Measurements from ENCODE around the gene UAP1. TPM values are rescaled to one million over a fixed set of nuclear protein-coding genes. Genes with fewer than 3 reads are reported as not detected.

Gene UAP1
- total RNA-seq, 1 experiment from 2014 or later, result 39.8 TPM

DNA sequence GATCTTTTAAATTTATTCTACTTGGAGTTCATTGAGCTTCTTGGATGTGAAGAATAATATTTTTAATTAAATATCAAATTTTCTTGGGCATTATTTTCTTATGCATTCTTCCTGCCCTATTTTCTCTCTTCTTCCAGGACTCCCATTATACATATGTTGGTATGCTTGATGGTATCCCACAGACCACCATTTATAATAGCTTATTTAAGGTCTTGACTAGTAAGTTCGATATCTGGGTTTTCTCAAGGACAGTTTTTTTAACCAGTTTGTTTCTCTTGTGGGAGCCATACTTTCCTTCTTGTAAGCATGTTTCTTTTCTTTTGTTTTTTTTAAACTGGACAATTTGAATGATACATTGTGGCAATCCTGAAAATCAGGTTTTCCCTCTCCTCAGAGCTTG is 55.3 kb downstream of the UAP1 start:
- Histone ChIP-seq H4K20me1 (ENCODE audit: insufficient read depth) (no peaks in the 10 kb centered on the region), H3K9me2 (ENCODE audit: insufficient read depth) (no peaks in the 10 kb centered on the region), H3K4me1 (replicated peaks; ENCODE audit: insufficient read depth) (no peaks in the 10 kb centered on the region), H3K79me2 (ENCODE audit: low read depth) (no peaks in the 10 kb centered on the region), H3K4me2 (no peak overlapping the region), H3F3A (ENCODE audit: insufficient read depth, low read depth) (no peaks in the 10 kb centered on the region), H3K36me3 (ENCODE audit: low read depth) (no peaks in the 10 kb centered on the region), H3K4me3 (no peak overlapping the region), H3K27me3 (ENCODE audit: insufficient read depth, low read depth) (no peaks in the 10 kb centered on the region), H3K9me3 (ENCODE audit: insufficient read depth, low read depth) (peaks cover 14% of the 10 kb centered on the region), H2AFZ (no peak overlapping the region), H3K27ac (no peak overlapping the region)
- intact Hi-C loops (cut with micrococcal nuclease; ENCODE audit: unreplicated experiment), result loop anchor here (10.0 kb wide), 1 partner anchor 698 kb away; no protein-coding TSS in a partner anchor
- BruUV-seq (replicated peaks), result no TSS peak
- POLR2A ChIA-PET (ENCODE audit: unreplicated experiment), result interaction anchor here (0.6 kb wide), 1 partner anchor 74 kb away, joined by 3 read pairs; no protein-coding TSS in a partner anchor
- DNase-seq, result no peak
- CTCF ChIA-PET, result no interaction called here
- TF ChIP-seq EZH2 (IDR thresholded peaks at IDR 0.05; ENCODE audit: low read depth) (no peak), CTCF (conservative IDR thresholded peaks at IDR 0.05) (no peak)

DNA sequence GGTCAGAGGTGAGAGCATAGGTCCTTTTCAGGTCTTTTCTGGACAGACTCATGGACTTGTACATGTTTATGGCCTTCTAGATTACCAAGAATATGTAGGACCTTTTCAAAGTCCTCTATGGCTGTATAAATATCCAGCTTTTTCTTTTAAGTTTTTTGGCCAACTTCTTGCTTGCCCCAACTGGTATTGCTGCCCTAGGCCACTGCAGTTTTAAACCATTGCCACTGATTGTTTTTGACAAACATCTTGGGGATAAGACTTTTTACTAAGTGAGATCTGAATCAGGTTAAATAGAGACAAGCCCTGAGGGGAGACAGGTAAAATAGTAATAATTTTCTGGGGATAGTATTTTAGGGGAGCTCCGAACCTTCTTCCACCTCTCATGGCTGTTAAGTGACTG is 56.0 kb downstream of the UAP1 start:
- BruUV-seq (replicated peaks), result no TSS peak
- Histone ChIP-seq H4K20me1 (ENCODE audit: insufficient read depth) (no peaks in the 10 kb centered on the region), H3K4me2 (no peak overlapping the region), H3F3A (ENCODE audit: insufficient read depth, low read depth) (no peaks in the 10 kb centered on the region), H3K27me3 (ENCODE audit: insufficient read depth, low read depth) (no peaks in the 10 kb centered on the region), H3K27ac (no peak overlapping the region), H2AFZ (no peak overlapping the region), H3K9me2 (ENCODE audit: insufficient read depth) (no peaks in the 10 kb centered on the region), H3K4me1 (replicated peaks; ENCODE audit: insufficient read depth) (no peaks in the 10 kb centered on the region), H3K36me3 (ENCODE audit: low read depth) (no peaks in the 10 kb centered on the region), H3K79me2 (ENCODE audit: low read depth) (no peaks in the 10 kb centered on the region), H3K4me3 (no peak overlapping the region), H3K9me3 (ENCODE audit: insufficient read depth, low read depth) (peaks cover 14% of the 10 kb centered on the region)
- TF ChIP-seq EZH2 (IDR thresholded peaks at IDR 0.05; ENCODE audit: low read depth) (no peak), CTCF (conservative IDR thresholded peaks at IDR 0.05) (no peak)
- no peak for DNase-seq
- CTCF ChIA-PET, result interaction anchor here (0.6 to 0.7 kb wide), 2 partner anchors 94 to 185 kb away, joined by 3 to 4 read pairs; no protein-coding TSS in a partner anchor
- intact Hi-C loops (cut with micrococcal nuclease; ENCODE audit: unreplicated experiment), result loop anchor here (10.0 kb wide), 1 partner anchor 697 kb away; no protein-coding TSS in a partner anchor
- POLR2A ChIA-PET (ENCODE audit: unreplicated experiment), result interaction anchor here (0.6 kb wide), 1 partner anchor 73 kb away, joined by 3 read pairs; no protein-coding TSS in a partner anchor

- Histone ChIP-seq H3K79me2 (ENCODE audit: low read depth) (no peaks in the 10 kb centered on the region), H4K20me1 (ENCODE audit: insufficient read depth) (no peaks in the 10 kb centered on the region), H3K36me3 (ENCODE audit: low read depth) (no peaks in the 10 kb centered on the region), H3K27ac (no peak overlapping the region), H2AFZ (no peak overlapping the region), H3K9me2 (ENCODE audit: insufficient read depth) (no peaks in the 10 kb centered on the region), H3K9me3 (ENCODE audit: insufficient read depth, low read depth) (peaks cover 14% of the 10 kb centered on the region), H3K4me3 (no peak overlapping the region), H3K4me1 (replicated peaks; ENCODE audit: insufficient read depth) (no peaks in the 10 kb centered on the region), H3K4me2 (no peak overlapping the region), H3K27me3 (ENCODE audit: insufficient read depth, low read depth) (no peaks in the 10 kb centered on the region), H3F3A (ENCODE audit: insufficient read depth, low read depth) (no peaks in the 10 kb centered on the region)
- TF ChIP-seq CTCF (conservative IDR thresholded peaks at IDR 0.05) (no peak), EZH2 (IDR thresholded peaks at IDR 0.05; ENCODE audit: low read depth) (no peak)
- POLR2A ChIA-PET (ENCODE audit: unreplicated experiment), result no interaction called here
- no TSS peak for BruUV-seq (replicated peaks)
- CTCF ChIA-PET, result interaction anchor here (0.6 kb wide), 1 partner anchor 160 kb away, joined by 5 read pairs; no protein-coding TSS in a partner anchor
- intact Hi-C loops (cut with micrococcal nuclease; ENCODE audit: unreplicated experiment), result loop anchor here (10.0 kb wide), 1 partner anchor 696 kb away; no protein-coding TSS in a partner anchor
- no peak for DNase-seq
These were observed 57.6 kb downstream of the UAP1 start for GRCh38 chr1:162619076-162619475.

All from PC-9 (cell line).